BJ (cell line): Measurements from ENCODE around the gene PIK3R1. TPM values are rescaled to one million over a fixed set of nuclear protein-coding genes. Genes with fewer than 3 reads are reported as not detected.

ENCODE experiments used
- CTCF ChIA-PET: fragments of 350-600 bp; formaldehyde crosslinking; extraction: SDS; loops from one replicate; lab custom pipeline; 2021; ENCODE audit warnings: antibody characterized with exemption, inconsistent platforms; lab: Yijun Ruan, JAX
- POLR2A ChIA-PET: fragments of 300-600 bp; sonication (Branson Sonifier 250); formaldehyde crosslinking; extraction: SDS; loops from one replicate; lab custom pipeline; 2021; ENCODE audit warnings: antibody characterized with exemption; lab: Charles Lee
- DNase-seq: peaks from one replicate; pipeline ENCODE4 v3.0.0-alpha.2; 2011; ENCODE audit warnings: low read depth
- H3K27me3 ChIP-seq: 2 replicates; pipeline ENCODE4 v1.6.0; 2011; ENCODE audit warnings: low read length; ENCODE audit not compliant: control insufficient read depth, insufficient read depth
- H3K36me3 ChIP-seq: 2 replicates; pipeline ENCODE4 v1.5.1; 2011; ENCODE audit warnings: low read length; ENCODE audit not compliant: control insufficient read depth, insufficient read depth
- H3K4me3 ChIP-seq: 2 replicates; pipeline ENCODE4 v1.5.1; 2011; ENCODE audit warnings: low read depth, mild to moderate bottlenecking, control low read depth, low read length
- polyA plus RNA-seq: library from polyadenylated mRNA; depleted of rRNA; stranded (reverse); fragments of >200 nt; gene quantifications from 2 replicates; pipeline ENCODE4 v1.2.3, GENCODE V29; 2011
- TF ChIP-seq, protein P1 (sequence below): IDR thresholded peaks from 2 replicates; pipeline ENCODE4 v1.5.1; 2011; ENCODE audit warnings: low read depth, mild to moderate bottlenecking, control low read depth, inconsistent platforms, low read length, moderate library complexity; ENCODE audit not compliant: insufficient read depth

Gene PIK3R1
- polyA plus RNA-seq, 1 experiment: 11.8 TPM

GRCh38 chr5:68257210-68257609 is 41.7 kb downstream of the PIK3R1 start:
- TF ChIP-seq, protein P1, sequence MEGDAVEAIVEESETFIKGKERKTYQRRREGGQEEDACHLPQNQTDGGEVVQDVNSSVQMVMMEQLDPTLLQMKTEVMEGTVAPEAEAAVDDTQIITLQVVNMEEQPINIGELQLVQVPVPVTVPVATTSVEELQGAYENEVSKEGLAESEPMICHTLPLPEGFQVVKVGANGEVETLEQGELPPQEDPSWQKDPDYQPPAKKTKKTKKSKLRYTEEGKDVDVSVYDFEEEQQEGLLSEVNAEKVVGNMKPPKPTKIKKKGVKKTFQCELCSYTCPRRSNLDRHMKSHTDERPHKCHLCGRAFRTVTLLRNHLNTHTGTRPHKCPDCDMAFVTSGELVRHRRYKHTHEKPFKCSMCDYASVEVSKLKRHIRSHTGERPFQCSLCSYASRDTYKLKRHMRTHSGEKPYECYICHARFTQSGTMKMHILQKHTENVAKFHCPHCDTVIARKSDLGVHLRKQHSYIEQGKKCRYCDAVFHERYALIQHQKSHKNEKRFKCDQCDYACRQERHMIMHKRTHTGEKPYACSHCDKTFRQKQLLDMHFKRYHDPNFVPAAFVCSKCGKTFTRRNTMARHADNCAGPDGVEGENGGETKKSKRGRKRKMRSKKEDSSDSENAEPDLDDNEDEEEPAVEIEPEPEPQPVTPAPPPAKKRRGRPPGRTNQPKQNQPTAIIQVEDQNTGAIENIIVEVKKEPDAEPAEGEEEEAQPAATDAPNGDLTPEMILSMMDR: no peak
- ChIA-PET CTCF (interaction anchor here (0.7 kb wide), 1 partner anchor 779 kb away, joined by 3 read pairs; no protein-coding TSS in a partner anchor), POLR2A (no interaction called here)

DNA sequence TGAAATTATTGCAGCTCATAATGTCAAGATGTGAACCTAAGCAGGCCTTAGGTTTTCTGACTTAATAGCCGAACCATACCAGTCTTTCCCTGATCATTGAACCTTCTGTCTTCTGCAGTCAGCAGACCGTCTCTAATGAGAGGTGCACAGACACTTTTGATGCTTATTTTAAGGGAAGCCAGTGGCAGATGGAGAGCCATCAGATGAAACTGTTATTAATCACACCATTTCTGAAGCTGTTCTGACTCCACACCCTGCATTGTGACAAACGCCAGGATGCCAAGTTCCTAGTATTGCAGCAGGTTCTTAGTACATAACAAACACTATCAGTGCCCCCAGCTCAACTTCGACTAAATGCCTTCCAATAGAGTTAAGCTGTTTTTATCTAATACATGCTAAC is 43.0 kb downstream of the PIK3R1 start:
- Histone ChIP-seq H3K36me3 (no peaks in the 10 kb centered on the region), H3K27me3 (no peaks in the 10 kb centered on the region), H3K4me3 (no peak overlapping the region)
- POLR2A ChIA-PET: no interaction called here
- DNase-seq: no peak
- CTCF ChIA-PET: interaction anchor here (0.6 to 1.8 kb wide), 3 partner anchors 13 to 414 kb away, joined by 4 to 7 read pairs (median 4); no protein-coding TSS in a partner anchor
- TF ChIP-seq, protein P1: no peak

More at GRCh38 chr5:68257210-68257609, 41.7 kb downstream of the PIK3R1 start:
- no peak for DNase-seq
- Histone ChIP-seq H3K27me3 (no peaks in the 10 kb centered on the region), H3K4me3 (no peak overlapping the region), H3K36me3 (no peaks in the 10 kb centered on the region)

- H3K36me3 ChIP-seq: no peaks in the 10 kb centered on the region
- TF ChIP-seq, protein P1: no peak
- POLR2A ChIA-PET: no interaction called here
- DNase-seq: no peak
- CTCF ChIA-PET: interaction anchor here (0.6 to 0.8 kb wide), 2 partner anchors 45 to 1089 kb away, joined by 3 read pairs; no protein-coding TSS in a partner anchor
- H3K27me3 ChIP-seq: no peaks in the 10 kb centered on the region
- H3K4me3 ChIP-seq: no peak overlapping the region
Measured at GRCh38 chr5:68259700-68260099, 44.1 kb downstream of the PIK3R1 start.

DNA sequence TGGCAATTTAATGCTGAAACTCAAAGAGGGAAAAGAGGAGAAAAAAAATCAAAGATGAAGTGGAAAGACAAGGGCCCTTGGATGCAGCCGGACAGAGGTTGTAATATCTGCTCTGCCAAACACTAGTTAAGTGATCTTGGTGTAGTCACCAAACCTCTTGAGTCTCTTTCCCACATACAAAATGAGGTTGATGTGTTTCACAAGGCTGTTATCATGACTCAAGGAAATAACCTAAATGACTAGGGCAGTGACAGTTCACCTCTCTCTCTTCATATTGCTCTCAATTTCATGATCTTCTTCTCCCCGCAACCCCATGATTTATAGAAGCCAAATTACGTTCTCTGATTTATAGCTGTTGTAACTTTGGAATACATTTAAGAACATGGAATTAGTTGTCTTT is 44.9 kb downstream of the PIK3R1 start:
- H3K36me3 ChIP-seq: no peaks in the 10 kb centered on the region
- no peaks in the 10 kb centered on the region for H3K27me3 ChIP-seq
- CTCF ChIA-PET: interaction anchor here (0.6 to 0.8 kb wide), 2 partner anchors 46 to 1090 kb away, joined by 3 read pairs; no protein-coding TSS in a partner anchor
- TF ChIP-seq, protein P1: no peak
- H3K4me3 ChIP-seq: no peak overlapping the region
- no peak for DNase-seq
- POLR2A ChIA-PET: no interaction called here

GRCh38 chr5:68261169-68261568 is 45.6 kb downstream of the PIK3R1 start:
- POLR2A ChIA-PET: interaction anchor here (0.7 kb wide), 1 partner anchor 301 kb away, joined by 3 read pairs; no protein-coding TSS in a partner anchor

More at GRCh38 chr5:68261169-68261568, 45.6 kb downstream of the PIK3R1 start:
- H3K36me3 ChIP-seq: no peaks in the 10 kb centered on the region
- CTCF ChIA-PET: interaction anchor here (0.6 kb wide), 1 partner anchor 1274 kb away, joined by 3 read pairs; no protein-coding TSS in a partner anchor
- H3K27me3 ChIP-seq: no peaks in the 10 kb centered on the region
- no peak overlapping the region for H3K4me3 ChIP-seq
- DNase-seq: no peak
- TF ChIP-seq, protein P1: no peak
